ENCODE measurements around the gene SBF2.
"Not testable (repeated sequence)": the region's sequence is repeated elsewhere in the genome, so short reads cannot be mapped to it uniquely, and the experiment has no call there.

SBF2 gene

GRCh38 chr11:10051868-10052586 lies 242.0 kb downstream of the SBF2 start:
- DNase-seq (ENCODE audit: low read depth) = no peak

GRCh38 chr11:10050561-10050960 lies 243.5 kb downstream of the SBF2 start:
- no peak for DNase-seq (ENCODE audit: low read depth)

- no peak for DNase-seq (ENCODE audit: low read depth)
These were observed 244.3 kb downstream of the SBF2 start for GRCh38 chr11:10049756-10050155.

- no peak for DNase-seq (ENCODE audit: low read depth)
These were observed 245.7 kb downstream of the SBF2 start for GRCh38 chr11:10048350-10048749.

GRCh38 chr11:10044618-10045017 lies 249.4 kb downstream of the SBF2 start:
- no peak for DNase-seq (ENCODE audit: low read depth)

- DNase-seq (ENCODE audit: low read depth) = no peak
These were observed 251.3 kb downstream of the SBF2 start for GRCh38 chr11:10042699-10043098.

- DNase-seq (ENCODE audit: low read depth) = no peak
These were observed 252.1 kb downstream of the SBF2 start for GRCh38 chr11:10041748-10042446.

GRCh38 chr11:10041332-10041731 lies 252.7 kb downstream of the SBF2 start:
- no peak for DNase-seq (ENCODE audit: low read depth)

GRCh38 chr11:10038521-10039302 lies 255.3 kb downstream of the SBF2 start:
- no peak for DNase-seq (ENCODE audit: low read depth)

GRCh38 chr11:10035932-10036331 lies 258.1 kb downstream of the SBF2 start:
- DNase-seq (ENCODE audit: low read depth) = not testable (repeated sequence)

GRCh38 chr11:10032935-10033334 lies 261.1 kb downstream of the SBF2 start:
- peak; percentile 75 for DNase-seq (ENCODE audit: low read depth)

- no peak for DNase-seq (ENCODE audit: low read depth)
These were observed 263.9 kb downstream of the SBF2 start for GRCh38 chr11:10030122-10030490.

GRCh38 chr11:10029386-10030121 lies 264.5 kb downstream of the SBF2 start:
- DNase-seq (ENCODE audit: low read depth) = no peak

- peak; percentile 59 for DNase-seq (ENCODE audit: low read depth)
These were observed 267.5 kb downstream of the SBF2 start for GRCh38 chr11:10026514-10026913.

GRCh38 chr11:10023212-10023611 lies 270.8 kb downstream of the SBF2 start:
- DNase-seq (ENCODE audit: low read depth) = no peak

- no peak for DNase-seq (ENCODE audit: low read depth)
These were observed 271.3 kb downstream of the SBF2 start for GRCh38 chr11:10022764-10023163.

GRCh38 chr11:10021563-10021962 lies 272.5 kb downstream of the SBF2 start:
- DNase-seq (ENCODE audit: low read depth) = no peak

- DNase-seq (ENCODE audit: low read depth) = no peak
These were observed 273.9 kb downstream of the SBF2 start for GRCh38 chr11:10019906-10020682.

GRCh38 chr11:10017911-10018310 lies 276.1 kb downstream of the SBF2 start:
- DNase-seq (ENCODE audit: low read depth) = no peak

- DNase-seq (ENCODE audit: low read depth) = no peak
These were observed 277.0 kb downstream of the SBF2 start for GRCh38 chr11:10017050-10017449.

- no peak for DNase-seq (ENCODE audit: low read depth)
These were observed 282.0 kb downstream of the SBF2 start for GRCh38 chr11:10012068-10012467.

Data from HS-5 (cell line).